GM10266 (cell line): ENCODE data around the gene BST1.
A peak's percentile ranks its signal among the peaks of the same experiment; 100 is the strongest.

Experiments
- DNase-seq: peaks from one replicate; pipeline ENCODE4 v3.0.0; 2012; ENCODE audit errors: extremely low spot score
- TF ChIP-seq, protein P1 (sequence below): IDR thresholded peaks from 2 replicates; pipeline ENCODE4 v1.5.1; 2012; ENCODE audit warnings: mild to moderate bottlenecking, low read depth; ENCODE audit not compliant: control insufficient read depth, insufficient read depth; ENCODE audit errors: missing control alignments

The BST1 gene, protein sequence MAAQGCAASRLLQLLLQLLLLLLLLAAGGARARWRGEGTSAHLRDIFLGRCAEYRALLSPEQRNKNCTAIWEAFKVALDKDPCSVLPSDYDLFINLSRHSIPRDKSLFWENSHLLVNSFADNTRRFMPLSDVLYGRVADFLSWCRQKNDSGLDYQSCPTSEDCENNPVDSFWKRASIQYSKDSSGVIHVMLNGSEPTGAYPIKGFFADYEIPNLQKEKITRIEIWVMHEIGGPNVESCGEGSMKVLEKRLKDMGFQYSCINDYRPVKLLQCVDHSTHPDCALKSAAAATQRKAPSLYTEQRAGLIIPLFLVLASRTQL

DNA sequence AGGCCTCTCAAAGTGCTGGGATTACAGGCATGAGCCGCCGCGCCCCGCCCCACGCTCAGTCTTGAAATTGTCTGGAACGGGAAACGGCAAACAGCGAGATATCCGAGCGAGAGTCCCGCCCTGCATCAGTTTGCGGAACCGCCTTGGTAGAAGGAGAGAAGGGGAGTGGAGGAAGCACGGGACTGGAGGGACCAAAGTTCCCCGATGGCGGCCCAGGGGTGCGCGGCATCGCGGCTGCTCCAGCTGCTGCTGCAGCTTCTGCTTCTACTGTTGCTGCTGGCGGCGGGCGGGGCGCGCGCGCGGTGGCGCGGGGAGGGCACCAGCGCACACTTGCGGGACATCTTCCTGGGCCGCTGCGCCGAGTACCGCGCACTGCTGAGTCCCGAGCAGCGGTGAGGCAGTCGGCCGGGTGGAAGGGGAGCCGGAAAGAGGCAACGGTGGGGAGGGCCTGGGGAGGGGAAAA, at the start of gene BST1:
Gene BST1, plus strand, starts transcription at position 125 of the 463 bp plus-strand sequence. Its CDS starts 80 bp downstream, at position 205.
- peak; percentile 53 for DNase-seq
- TF ChIP-seq, protein P1, sequence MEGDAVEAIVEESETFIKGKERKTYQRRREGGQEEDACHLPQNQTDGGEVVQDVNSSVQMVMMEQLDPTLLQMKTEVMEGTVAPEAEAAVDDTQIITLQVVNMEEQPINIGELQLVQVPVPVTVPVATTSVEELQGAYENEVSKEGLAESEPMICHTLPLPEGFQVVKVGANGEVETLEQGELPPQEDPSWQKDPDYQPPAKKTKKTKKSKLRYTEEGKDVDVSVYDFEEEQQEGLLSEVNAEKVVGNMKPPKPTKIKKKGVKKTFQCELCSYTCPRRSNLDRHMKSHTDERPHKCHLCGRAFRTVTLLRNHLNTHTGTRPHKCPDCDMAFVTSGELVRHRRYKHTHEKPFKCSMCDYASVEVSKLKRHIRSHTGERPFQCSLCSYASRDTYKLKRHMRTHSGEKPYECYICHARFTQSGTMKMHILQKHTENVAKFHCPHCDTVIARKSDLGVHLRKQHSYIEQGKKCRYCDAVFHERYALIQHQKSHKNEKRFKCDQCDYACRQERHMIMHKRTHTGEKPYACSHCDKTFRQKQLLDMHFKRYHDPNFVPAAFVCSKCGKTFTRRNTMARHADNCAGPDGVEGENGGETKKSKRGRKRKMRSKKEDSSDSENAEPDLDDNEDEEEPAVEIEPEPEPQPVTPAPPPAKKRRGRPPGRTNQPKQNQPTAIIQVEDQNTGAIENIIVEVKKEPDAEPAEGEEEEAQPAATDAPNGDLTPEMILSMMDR, result no peak

DNA sequence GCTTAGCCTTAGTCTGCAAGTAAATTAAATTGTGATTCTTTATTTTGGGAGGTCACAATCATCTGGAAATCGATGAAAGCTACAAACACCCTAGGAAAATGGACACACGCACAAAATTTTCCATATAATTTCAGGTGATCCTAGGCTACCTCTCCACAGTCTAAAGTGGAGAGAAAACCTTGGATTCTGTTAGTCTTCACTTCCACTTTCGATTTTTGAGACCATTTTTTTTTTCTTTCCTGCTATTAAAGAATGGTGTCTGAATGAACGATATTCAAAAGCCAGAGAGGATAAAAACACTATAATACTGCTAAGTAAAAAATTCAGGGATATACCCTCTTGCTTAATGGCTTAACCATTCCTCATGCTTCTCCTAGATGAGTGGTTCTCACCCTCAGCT, 49.4 kb upstream of the BST1 start:
- DNase-seq, result no peak
- TF ChIP-seq, protein P1, result no peak

DNA sequence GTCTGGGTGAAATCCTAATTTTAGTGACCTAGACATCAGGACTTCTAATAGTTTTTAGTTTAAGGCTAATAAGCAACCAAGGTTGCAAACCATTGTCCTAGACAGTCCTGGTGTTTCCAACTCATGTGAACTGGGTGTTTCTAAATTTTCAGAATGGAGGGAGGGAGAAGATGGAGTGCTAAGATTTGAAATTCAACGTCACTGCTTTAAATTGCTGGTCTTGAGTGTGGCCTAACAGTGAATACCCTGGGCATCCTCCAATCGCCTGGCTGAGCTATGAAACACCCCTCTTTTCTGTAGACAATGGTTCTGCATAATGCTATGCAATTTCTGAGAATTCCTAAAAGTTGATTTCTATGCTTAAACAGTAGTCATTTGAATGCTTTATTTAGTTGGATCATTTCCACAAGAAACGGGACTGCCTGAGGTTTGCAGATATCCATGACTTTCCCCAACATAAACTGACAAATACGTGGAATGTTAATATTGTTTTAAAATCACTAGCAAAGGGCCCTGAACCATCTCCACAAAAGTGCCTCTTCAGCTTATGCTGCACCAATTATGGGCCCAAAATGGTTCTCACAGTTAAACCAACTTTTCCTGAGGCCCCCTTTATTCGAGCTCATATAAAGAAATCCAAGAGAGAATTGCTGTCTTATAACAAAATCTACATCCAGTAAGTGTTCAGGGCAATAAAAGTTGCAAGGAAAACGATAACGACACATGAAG, 48.8 kb upstream of the BST1 start:
- peak; percentile 56 for DNase-seq
- TF ChIP-seq, protein P1, result no peak

DNA sequence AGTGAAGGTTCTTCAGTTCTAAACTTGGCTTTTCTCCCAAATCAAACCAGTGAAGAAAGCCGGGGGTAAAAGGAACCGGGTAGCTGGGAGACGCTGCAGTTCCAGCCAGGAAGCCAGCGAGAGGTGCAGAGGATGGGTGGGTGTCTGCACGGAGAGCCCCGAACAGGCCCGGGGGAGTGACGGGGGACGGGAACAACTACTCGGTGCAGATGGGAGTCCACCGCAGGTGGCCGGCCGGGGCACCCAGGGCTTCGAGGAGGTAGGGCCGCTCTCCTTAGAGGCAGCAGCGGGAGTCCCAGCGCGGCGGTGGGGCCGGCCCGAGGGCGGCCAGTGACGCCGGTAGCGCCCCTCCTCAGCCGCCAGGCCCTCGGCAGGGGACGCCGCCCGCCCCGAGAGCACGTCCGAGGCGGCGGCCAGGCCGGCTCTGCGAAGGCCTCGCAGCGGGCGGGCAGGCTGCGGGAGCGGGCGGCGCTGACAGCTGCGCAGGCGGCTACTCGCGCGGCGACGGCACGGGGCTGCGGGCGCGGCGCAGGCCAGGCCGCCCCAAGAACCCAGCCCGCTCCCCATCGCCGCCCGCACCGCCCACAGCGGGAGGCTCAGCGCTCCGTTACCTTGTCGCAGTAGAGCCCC, 48.2 kb upstream of the BST1 start:
- TF ChIP-seq, protein P1, result no peak
- DNase-seq, result peak; percentile 64

DNA sequence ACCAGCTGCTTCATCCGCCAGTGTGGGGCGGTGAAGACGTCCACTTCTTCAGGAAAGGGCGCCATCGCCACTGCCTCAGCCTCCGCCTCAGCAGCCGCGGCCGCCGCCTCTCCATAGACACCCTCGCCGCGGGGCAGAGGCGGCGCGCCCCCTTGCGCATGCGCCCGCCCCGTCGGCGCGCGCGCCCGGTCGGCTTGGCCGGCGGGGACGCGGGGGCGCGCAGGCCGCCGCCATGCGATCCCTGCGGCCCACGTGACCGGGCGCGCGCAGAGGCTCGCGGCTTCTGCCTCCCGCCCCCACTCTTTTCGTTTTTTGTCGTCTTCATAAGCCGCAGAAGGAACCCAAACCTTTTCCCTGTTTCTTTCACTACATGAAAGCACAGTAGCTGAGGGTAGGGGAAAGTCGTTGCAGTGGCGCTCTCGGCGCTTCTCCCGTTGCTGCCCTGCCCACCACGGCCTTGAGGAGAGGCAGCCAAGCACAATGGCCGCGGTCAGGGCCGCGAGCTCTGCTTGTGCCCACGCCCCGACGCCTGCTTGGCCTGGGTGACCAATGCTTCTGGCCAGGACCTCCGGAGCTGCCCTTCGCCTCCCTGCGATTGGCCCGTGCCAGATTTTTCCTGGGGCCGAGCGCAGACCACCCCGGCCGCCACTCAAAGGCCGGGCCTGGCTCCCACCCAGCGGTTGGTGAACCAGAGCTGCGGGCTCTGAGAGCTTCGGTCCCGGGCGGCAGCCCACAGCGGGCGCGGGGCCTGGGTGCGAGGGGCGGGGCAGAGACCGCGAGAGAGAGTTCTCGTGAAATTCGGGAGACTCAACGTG, 47.4 kb upstream of the BST1 start, which contains the start of gene FBXL5:
Gene FBXL5, minus strand, starts transcription at position 135 of the 815 bp plus-strand sequence. Its CDS starts 70 bp downstream, at position 65.
- peak; percentile 97 for DNase-seq
- TF ChIP-seq, protein P1, result no peak

DNA sequence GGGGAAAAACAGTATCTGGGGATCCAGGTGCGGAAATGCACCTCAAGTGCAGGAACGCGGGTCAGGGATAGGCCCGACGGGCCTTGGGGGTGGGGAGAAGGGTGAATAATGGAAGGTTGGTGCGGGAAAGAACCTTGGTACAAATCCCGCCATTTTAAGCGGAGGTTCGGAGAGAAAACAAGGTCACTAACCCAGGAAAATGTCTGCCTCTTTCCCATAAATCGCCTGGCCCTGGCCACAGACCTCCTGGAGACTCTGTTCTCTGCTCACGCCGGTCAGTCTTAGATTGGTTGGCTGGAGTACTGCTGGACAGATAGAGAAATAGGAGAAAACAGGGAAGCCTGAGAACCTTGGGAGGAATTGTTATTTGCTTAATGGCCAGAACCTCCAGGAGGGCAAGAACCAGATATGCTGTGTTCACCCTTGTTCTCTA, 46.8 kb upstream of the BST1 start:
- DNase-seq, result no peak
- TF ChIP-seq, protein P1, result no peak
